ENCODE measurements around the gene TFR2. TPM values are rescaled to one million over a fixed set of nuclear protein-coding genes. Genes with fewer than 3 reads are reported as not detected.

Gene TFR2
- total and polyA plus RNA-seq, 9 of the 15 experiments (the other 6 are each of a cell fraction or from before 2014, with no cell fraction given), result 3.8 to 123 (median 51.1) TPM

GRCh38 chr7:100604028-100604975 lies 37.0 kb downstream of the TFR2 start (continued):
- TF ChIP-seq POLR2H (tag; IDR thresholded peaks at IDR 0.05; ENCODE audit: low read depth), result no peak
- TF ChIP-seq, protein P1, sequence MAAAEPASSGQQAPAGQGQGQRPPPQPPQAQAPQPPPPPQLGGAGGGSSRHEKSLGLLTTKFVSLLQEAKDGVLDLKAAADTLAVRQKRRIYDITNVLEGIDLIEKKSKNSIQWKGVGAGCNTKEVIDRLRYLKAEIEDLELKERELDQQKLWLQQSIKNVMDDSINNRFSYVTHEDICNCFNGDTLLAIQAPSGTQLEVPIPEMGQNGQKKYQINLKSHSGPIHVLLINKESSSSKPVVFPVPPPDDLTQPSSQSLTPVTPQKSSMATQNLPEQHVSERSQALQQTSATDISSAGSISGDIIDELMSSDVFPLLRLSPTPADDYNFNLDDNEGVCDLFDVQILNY (CRISPR knock-in tag; IDR thresholded peaks at IDR 0.05), result no peak
- TF ChIP-seq ESRRA (IDR thresholded peaks at IDR 0.05; ENCODE audit: borderline replicate concordance, low read depth), result peak; percentile 78
- TF ChIP-seq, protein P2, sequence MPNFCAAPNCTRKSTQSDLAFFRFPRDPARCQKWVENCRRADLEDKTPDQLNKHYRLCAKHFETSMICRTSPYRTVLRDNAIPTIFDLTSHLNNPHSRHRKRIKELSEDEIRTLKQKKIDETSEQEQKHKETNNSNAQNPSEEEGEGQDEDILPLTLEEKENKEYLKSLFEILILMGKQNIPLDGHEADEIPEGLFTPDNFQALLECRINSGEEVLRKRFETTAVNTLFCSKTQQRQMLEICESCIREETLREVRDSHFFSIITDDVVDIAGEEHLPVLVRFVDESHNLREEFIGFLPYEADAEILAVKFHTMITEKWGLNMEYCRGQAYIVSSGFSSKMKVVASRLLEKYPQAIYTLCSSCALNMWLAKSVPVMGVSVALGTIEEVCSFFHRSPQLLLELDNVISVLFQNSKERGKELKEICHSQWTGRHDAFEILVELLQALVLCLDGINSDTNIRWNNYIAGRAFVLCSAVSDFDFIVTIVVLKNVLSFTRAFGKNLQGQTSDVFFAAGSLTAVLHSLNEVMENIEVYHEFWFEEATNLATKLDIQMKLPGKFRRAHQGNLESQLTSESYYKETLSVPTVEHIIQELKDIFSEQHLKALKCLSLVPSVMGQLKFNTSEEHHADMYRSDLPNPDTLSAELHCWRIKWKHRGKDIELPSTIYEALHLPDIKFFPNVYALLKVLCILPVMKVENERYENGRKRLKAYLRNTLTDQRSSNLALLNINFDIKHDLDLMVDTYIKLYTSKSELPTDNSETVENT (CRISPR knock-in tag; IDR thresholded peaks at IDR 0.05), result no peak; the same call in 1 of the 2 replicates
- TF ChIP-seq SMARCB1 (IDR thresholded peaks at IDR 0.05; ENCODE audit: insufficient read length, low read depth), result no peak
- TF ChIP-seq CREM (IDR thresholded peaks at IDR 0.05; ENCODE audit: low read depth), result peak; percentile 33
- peak; percentile 67 to 91; a peak in 1 of 4 replicates for TF ChIP-seq SIN3A (IDR thresholded peaks at IDR 0.05; ENCODE audit: borderline replicate concordance in 2 of 2, control insufficient read depth in 1 of 2, low read depth in 2 of 2, low read length in 2 of 2)
- peak; percentile 28 for TF ChIP-seq POLR2B (IDR thresholded peaks at IDR 0.05; ENCODE audit: low read depth, partially characterized antibody)
- peak in 1 of 2 experiments; percentile 76; a peak in 3 of 4 replicates for TF ChIP-seq HDAC1 (IDR thresholded peaks at IDR 0.05)
- TF ChIP-seq SMARCA4 (IDR thresholded peaks at IDR 0.05), result peak; percentile 72
- no peak for TF ChIP-seq HEY1 (CRISPR knock-in tag; IDR thresholded peaks at IDR 0.05; ENCODE audit: borderline replicate concordance)
- no peak for TF ChIP-seq RBM22 (IDR thresholded peaks at IDR 0.05; ENCODE audit: low read depth, low read length, poor library complexity, severe bottlenecking)
- no peak for TF ChIP-seq ZSCAN29 (IDR thresholded peaks at IDR 0.05)
- TF ChIP-seq TBP (optimal IDR thresholded peaks at IDR 0.05; ENCODE audit: low read depth, low read length), result peak; percentile 43
- TF ChIP-seq SNIP1 (IDR thresholded peaks at IDR 0.05; ENCODE audit: low read depth), result no peak
- no peak for TF ChIP-seq ZNF75A (CRISPR knock-in tag; IDR thresholded peaks at IDR 0.05)
- TF ChIP-seq ZNF785 (CRISPR knock-in tag; IDR thresholded peaks at IDR 0.05), result no peak
- no peak for TF ChIP-seq ZNF3 (CRISPR knock-in tag; IDR thresholded peaks at IDR 0.05)
- peak; percentile 28; the same call in 1 of the 2 replicates for TF ChIP-seq NFIC (IDR thresholded peaks at IDR 0.05)
- no peak for TF ChIP-seq RUNX1 (IDR thresholded peaks at IDR 0.05; ENCODE audit: low read depth)
- TF ChIP-seq, protein P3, sequence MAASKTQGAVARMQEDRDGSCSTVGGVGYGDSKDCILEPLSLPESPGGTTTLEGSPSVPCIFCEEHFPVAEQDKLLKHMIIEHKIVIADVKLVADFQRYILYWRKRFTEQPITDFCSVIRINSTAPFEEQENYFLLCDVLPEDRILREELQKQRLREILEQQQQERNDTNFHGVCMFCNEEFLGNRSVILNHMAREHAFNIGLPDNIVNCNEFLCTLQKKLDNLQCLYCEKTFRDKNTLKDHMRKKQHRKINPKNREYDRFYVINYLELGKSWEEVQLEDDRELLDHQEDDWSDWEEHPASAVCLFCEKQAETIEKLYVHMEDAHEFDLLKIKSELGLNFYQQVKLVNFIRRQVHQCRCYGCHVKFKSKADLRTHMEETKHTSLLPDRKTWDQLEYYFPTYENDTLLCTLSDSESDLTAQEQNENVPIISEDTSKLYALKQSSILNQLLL (CRISPR knock-in tag; IDR thresholded peaks at IDR 0.05; ENCODE audit: borderline replicate concordance), result no peak
- peak; percentile 47 for TF ChIP-seq HNRNPLL (IDR thresholded peaks at IDR 0.05; ENCODE audit: low read depth, low read length, poor library complexity, severe bottlenecking)
- 0 out of 2 replicates have a peak, but pooled peaks have one; percentile 48 for TF ChIP-seq HES1 (IDR thresholded peaks at IDR 0.05; ENCODE audit: low read depth)
- TF ChIP-seq ARID2 (IDR thresholded peaks at IDR 0.05), result 0 out of 2 replicates have a peak, but pooled peaks have one; percentile 13

Measured in K562 (cell line).